Duodenal mucosa (tissue), 2 donors: ENCODE data around the gene SUGCT.

Experiments used
- H3K27ac ChIP-seq: one replicate; pipeline ENCODE4 v1.7.0; 2013; ENCODE audit warnings: low read depth, low read length
- H3K27me3 ChIP-seq, 2 donors: one replicate each; pipeline ENCODE4 v1.7.0; 2013; ENCODE audit warnings: low read length in 2 of 2, control low read depth in 1 of 2; ENCODE audit not compliant: insufficient read depth in 2 of 2, control insufficient read depth in 1 of 2
- H3K36me3 ChIP-seq, 2 donors: one replicate each; pipeline ENCODE4 v1.7.0; 2013; ENCODE audit warnings: low read length in 2 of 2, control low read depth in 1 of 2; ENCODE audit not compliant: insufficient read depth in 2 of 2, control insufficient read depth in 1 of 2
- H3K4me1 ChIP-seq, 2 donors: one replicate each; pipeline ENCODE4 v1.7.0; 2013; ENCODE audit warnings: low read length in 2 of 2, control low read depth in 1 of 2; ENCODE audit not compliant: insufficient read depth in 2 of 2, control insufficient read depth in 1 of 2
- H3K4me3 ChIP-seq, 2 donors: one replicate each; pipeline ENCODE4 v1.7.0; 2013; ENCODE audit warnings: low read length in 2 of 2, low read depth in 1 of 2
- H3K9ac ChIP-seq, 2 donors: one replicate each; pipeline ENCODE4 v1.7.0; 2013; ENCODE audit warnings: low read length in 2 of 2, low read depth in 1 of 2
- H3K9me3 ChIP-seq, 2 donors: one replicate each; pipeline ENCODE4 v1.7.0; 2013; ENCODE audit warnings: low read length in 2 of 2, control low read depth in 1 of 2; ENCODE audit not compliant: control insufficient read depth in 1 of 2

Gene SUGCT

DNA sequence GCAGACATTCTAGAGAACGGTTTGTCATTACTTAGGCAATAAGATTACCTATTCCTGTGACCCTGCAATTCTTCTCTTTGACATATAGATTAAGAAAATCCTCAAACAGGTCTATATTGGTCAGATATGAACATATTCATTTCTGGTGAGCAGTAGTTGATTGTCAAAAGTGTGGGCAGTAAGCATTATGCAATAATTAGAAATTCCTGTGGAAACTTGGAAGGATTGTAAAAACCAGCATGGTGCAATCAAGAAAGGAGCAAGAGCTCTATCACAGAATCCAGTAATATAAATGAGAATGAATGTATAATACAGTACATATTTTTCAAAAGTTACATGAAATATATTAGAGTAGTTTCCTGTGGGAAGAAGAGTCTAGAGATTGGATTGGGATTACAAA is 406.5 kb downstream of the SUGCT start:
- no peak overlapping the region for H3K9ac ChIP-seq
- H3K27ac ChIP-seq = no peak overlapping the region
- H3K36me3 ChIP-seq = no peaks in the 10 kb centered on the region
- no peaks in the 10 kb centered on the region for H3K27me3 ChIP-seq
- H3K4me3 ChIP-seq = no peak overlapping the region
- no peaks in the 10 kb centered on the region for H3K9me3 ChIP-seq
- H3K4me1 ChIP-seq = no peaks in the 10 kb centered on the region

GRCh38 chr7:40542982-40543741 is 408.4 kb downstream of the SUGCT start:
- no peak overlapping the region for H3K4me3 ChIP-seq
- H3K9ac ChIP-seq = no peak overlapping the region
- H3K36me3 ChIP-seq = no peaks in the 10 kb centered on the region
- H3K27me3 ChIP-seq = no peaks in the 10 kb centered on the region
- H3K27ac ChIP-seq = no peak overlapping the region
- H3K9me3 ChIP-seq = no peaks in the 10 kb centered on the region
- H3K4me1 ChIP-seq = no peaks in the 10 kb centered on the region

GRCh38 chr7:40544221-40544723 is 409.5 kb downstream of the SUGCT start:
- no peaks in the 10 kb centered on the region for H3K36me3 ChIP-seq
- no peak overlapping the region for H3K27ac ChIP-seq
- no peak overlapping the region for H3K9ac ChIP-seq
- no peaks in the 10 kb centered on the region for H3K27me3 ChIP-seq
- H3K4me1 ChIP-seq = no peaks in the 10 kb centered on the region
- H3K9me3 ChIP-seq = no peaks in the 10 kb centered on the region
- no peak overlapping the region for H3K4me3 ChIP-seq

- Histone ChIP-seq H3K4me1 (no peaks in the 10 kb centered on the region), H3K9ac (no peak overlapping the region), H3K4me3 (no peak overlapping the region), H3K9me3 (no peaks in the 10 kb centered on the region), H3K36me3 (no peaks in the 10 kb centered on the region), H3K27ac (no peak overlapping the region), H3K27me3 (no peaks in the 10 kb centered on the region)
These were observed 410.1 kb downstream of the SUGCT start for GRCh38 chr7:40544871-40545303.

DNA sequence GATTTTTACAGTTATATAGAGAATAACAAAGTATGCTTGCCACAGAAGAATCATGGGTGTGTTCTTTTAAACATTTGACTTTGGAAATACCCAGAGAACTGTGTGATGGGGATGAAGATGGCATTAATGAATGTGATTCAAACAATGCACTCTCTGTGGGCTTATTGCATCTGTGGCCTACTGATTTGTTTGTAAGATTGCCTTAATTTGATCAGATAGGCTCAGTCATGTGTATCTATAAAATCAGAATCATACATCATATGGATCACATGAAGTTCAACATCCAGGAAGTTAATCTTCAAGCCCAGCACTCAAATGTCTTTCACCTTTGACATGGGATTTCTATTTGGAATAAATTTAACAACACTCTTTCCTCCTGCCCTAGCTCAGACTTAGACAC is 410.9 kb downstream of the SUGCT start:
- Histone ChIP-seq H3K4me3 (no peak overlapping the region), H3K36me3 (no peaks in the 10 kb centered on the region), H3K9ac (no peak overlapping the region), H3K27me3 (no peaks in the 10 kb centered on the region), H3K9me3 (no peaks in the 10 kb centered on the region), H3K4me1 (no peaks in the 10 kb centered on the region), H3K27ac (no peak overlapping the region)

DNA sequence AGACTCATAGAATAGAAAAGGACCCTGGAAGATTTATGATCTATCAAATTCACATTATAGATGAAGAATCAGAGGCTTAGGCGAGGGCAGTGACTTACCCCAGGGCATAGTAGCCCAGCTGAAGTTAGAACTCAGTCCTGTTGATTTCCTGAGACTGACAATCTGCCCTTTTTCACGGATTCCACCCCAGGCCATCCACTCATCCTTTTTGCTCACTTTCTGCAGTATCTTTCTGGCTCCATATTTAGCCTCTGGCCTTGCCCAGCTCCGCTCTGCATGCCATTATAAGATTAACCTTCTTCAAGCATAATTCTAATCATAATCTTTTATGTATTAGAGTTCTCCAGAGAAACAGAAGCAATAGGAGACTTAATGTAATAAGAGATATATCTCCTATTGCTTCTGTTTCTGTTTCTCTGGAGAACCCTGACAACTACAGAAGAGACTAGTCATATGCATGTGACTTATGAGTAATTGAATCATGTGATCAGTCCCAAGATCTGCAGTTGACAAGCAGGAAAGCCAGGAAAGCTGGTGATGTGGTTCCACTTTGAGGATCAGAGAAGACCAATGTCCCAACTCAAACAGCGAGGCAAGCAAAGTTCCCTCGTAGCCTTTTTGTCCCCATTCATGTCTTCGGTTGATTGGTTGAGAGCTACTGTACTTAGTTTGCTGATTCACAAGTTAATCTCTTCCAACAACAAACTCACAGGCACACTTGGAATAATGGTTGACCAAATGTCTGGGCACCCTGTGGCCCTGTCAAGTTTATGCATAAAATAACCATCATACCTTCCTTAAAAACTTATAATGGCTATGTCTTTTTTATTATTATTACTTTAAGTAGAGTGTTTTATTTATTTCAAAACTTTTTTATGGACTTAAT is 412.1 kb downstream of the SUGCT start:
- no peaks in the 10 kb centered on the region for H3K27me3 ChIP-seq
- H3K9ac ChIP-seq = no peak overlapping the region
- H3K27ac ChIP-seq = no peak overlapping the region
- no peaks in the 10 kb centered on the region for H3K4me1 ChIP-seq
- no peaks in the 10 kb centered on the region for H3K9me3 ChIP-seq
- H3K36me3 ChIP-seq = no peaks in the 10 kb centered on the region
- H3K4me3 ChIP-seq = no peak overlapping the region

GRCh38 chr7:40549372-40550039 is 414.7 kb downstream of the SUGCT start:
- Histone ChIP-seq H3K36me3 (no peaks in the 10 kb centered on the region), H3K27me3 (no peaks in the 10 kb centered on the region), H3K27ac (no peak overlapping the region), H3K9me3 (no peaks in the 10 kb centered on the region), H3K9ac (no peak overlapping the region), H3K4me1 (no peaks in the 10 kb centered on the region), H3K4me3 (no peak overlapping the region)

DNA sequence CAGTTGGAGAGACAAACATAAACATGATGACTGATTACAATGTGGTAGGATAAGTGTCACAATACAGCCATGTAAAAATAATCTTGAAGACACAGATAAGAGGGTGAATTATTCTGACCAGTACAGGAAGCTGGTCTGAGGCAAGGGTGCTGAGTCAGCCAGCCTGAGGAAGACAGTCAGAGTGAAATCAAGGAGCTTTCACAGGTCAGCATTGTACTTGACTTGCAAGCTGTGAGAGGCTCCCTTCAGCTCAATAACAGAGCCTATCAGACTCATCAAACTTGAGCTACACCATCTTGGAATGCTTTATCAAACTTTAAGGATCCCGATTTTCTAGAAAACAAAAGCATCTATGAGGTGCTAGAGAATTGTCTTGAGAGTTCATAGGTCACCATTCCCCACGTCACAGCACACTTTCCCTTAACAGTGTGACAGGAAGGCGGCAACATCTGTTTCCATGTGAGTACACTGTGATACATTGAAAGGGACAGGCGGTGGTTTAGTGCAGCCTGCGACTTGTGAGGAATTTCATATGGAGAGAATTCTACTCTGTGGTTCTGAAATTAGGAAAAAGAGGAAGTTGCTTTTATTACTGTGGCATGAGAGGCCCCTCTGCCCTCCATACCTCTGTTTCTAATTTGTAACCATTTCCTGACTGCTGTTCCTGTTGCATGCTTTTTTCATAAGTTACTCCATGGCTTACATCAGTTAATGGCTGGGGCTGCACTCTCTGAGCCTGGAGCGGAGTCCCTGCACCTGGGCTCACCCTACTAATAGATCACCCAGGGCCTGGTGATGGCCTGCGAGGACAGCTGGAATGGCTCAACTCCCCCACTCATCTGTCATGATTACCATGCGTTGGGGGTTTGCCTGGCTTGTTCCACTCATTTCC is 417.1 kb downstream of the SUGCT start:
- no peak overlapping the region for H3K9ac ChIP-seq
- no peaks in the 10 kb centered on the region for H3K4me1 ChIP-seq
- no peaks in the 10 kb centered on the region for H3K9me3 ChIP-seq
- H3K36me3 ChIP-seq = no peaks in the 10 kb centered on the region
- no peaks in the 10 kb centered on the region for H3K27me3 ChIP-seq
- H3K4me3 ChIP-seq = no peak overlapping the region
- no peak overlapping the region for H3K27ac ChIP-seq

DNA sequence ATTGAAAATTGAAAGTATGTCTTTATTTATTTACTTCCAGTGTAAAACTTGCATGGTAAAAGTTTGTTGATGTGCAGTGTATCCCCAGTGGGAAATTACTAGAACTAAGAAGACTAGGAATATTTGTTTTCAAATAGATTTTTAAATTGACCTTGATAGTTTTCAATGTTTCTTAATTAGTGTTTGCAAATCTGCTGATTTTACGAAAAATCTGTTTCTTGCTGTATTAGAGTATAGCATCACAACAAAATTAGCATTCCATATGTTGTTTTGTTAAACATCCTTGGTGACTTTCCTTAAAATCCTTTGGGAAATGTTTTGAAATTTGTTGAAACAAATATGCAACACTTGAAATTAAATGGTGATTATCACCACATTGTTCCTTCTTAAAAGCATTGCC is 425.9 kb downstream of the SUGCT start:
- Histone ChIP-seq H3K36me3 (no peaks in the 10 kb centered on the region), H3K27ac (no peak overlapping the region), H3K9ac (no peak overlapping the region), H3K4me3 (no peak overlapping the region), H3K9me3 (no peaks in the 10 kb centered on the region), H3K4me1 (no peaks in the 10 kb centered on the region), H3K27me3 (no peaks in the 10 kb centered on the region)
